Mesothelial cell of epicardium (in vitro differentiated cells): ENCODE data around the gene ERBB2. TPM values are rescaled to one million over a fixed set of nuclear protein-coding genes. Genes with fewer than 3 reads are reported as not detected.
A peak's percentile ranks its signal among the peaks of the same experiment; 100 is the strongest.
"Not testable (repeated sequence)": the region's sequence is repeated elsewhere in the genome, so short reads cannot be mapped to it uniquely, and the experiment has no call there.

Experiments
- DNase-seq, 2 experiments: peaks; one replicate each; pipeline ENCODE4 v3.0.0; 2021; ENCODE audit warnings: low spot score in 2 of 2; ENCODE audit not compliant: unreplicated experiment in 2 of 2
- H3K27ac Mint-ChIP-seq: 2 replicates; pipeline ENCODE4 v1.8.0; 2021; ENCODE audit warnings: mixed read lengths
- H3K27me3 Mint-ChIP-seq: 2 replicates; pipeline ENCODE4 v1.8.0; 2021; ENCODE audit warnings: low read depth, mixed read lengths
- H3K36me3 Mint-ChIP-seq: 2 replicates; pipeline ENCODE4 v1.8.0; 2021; ENCODE audit warnings: mixed read lengths
- H3K4me1 Mint-ChIP-seq: 2 replicates; pipeline ENCODE4 v1.8.0; 2021; ENCODE audit warnings: mixed read lengths
- H3K4me3 Mint-ChIP-seq: 2 replicates; pipeline ENCODE4 v1.8.0; 2021; ENCODE audit warnings: mild to moderate bottlenecking, moderate library complexity, mixed read lengths
- H3K9me3 Mint-ChIP-seq: 2 replicates; pipeline ENCODE4 v1.8.0; 2021; ENCODE audit warnings: mixed read lengths
- total RNA-seq: library from RNA; stranded (reverse); gene quantifications from 3 replicates; pipeline ENCODE4 v1.2.1, GENCODE V29; 2021
- TF ChIP-seq, protein P1 (sequence below): fragments of 200-600 bp; sonication (generic); IDR thresholded peaks from one replicate; pipeline ENCODE4 v1.5.0; 2021; ENCODE audit warnings: antibody characterized with exemption; ENCODE audit not compliant: unreplicated experiment

Gene ERBB2
- total RNA-seq, 1 donor from 2014 or later, result 141 TPM

DNA sequence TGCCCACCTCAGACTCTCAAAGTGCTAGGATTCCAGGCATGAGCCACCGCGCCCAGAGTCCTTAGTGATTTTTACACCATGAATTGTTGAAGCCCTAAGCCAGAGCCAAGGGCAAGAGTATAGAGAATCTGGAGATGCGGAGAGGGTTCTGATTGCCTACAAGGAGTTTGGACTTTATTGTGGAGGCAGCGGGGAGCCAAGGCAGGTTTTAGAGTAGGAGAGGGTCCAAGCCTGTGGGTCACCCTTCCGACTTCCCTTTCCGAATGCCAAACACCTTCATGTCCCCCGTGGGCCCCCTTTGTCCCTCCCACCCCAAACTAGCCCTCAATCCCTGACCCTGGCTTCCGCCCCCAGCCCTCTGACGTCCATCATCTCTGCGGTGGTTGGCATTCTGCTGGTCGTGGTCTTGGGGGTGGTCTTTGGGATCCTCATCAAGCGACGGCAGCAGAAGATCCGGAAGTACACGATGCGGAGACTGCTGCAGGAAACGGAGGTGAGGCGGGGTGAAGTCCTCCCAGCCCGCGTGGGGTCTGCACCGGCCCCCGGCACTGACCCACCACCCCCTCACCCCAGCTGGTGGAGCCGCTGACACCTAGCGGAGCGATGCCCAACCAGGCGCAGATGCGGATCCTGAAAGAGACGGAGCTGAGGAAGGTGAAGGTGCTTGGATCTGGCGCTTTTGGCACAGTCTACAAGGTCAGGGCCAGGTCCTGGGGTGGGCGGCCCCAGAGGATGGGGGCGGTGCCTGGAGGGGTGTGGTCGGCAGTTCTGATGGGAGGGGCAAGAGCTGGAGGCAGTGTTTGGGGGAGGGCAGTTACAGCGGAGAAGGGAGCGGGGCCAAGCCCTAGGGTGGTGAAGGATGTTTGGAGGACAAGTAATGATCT lies 23.3 kb downstream of the ERBB2 start:
- no peaks in the 10 kb centered on the region for H3K27me3 Mint-ChIP-seq
- H3K4me3 Mint-ChIP-seq, result no peak overlapping the region
- no peaks in the 10 kb centered on the region for H3K4me1 Mint-ChIP-seq
- H3K36me3 Mint-ChIP-seq, result peaks cover 35% of the 10 kb centered on the region
- no peaks in the 10 kb centered on the region for H3K9me3 Mint-ChIP-seq
- TF ChIP-seq, protein P1, sequence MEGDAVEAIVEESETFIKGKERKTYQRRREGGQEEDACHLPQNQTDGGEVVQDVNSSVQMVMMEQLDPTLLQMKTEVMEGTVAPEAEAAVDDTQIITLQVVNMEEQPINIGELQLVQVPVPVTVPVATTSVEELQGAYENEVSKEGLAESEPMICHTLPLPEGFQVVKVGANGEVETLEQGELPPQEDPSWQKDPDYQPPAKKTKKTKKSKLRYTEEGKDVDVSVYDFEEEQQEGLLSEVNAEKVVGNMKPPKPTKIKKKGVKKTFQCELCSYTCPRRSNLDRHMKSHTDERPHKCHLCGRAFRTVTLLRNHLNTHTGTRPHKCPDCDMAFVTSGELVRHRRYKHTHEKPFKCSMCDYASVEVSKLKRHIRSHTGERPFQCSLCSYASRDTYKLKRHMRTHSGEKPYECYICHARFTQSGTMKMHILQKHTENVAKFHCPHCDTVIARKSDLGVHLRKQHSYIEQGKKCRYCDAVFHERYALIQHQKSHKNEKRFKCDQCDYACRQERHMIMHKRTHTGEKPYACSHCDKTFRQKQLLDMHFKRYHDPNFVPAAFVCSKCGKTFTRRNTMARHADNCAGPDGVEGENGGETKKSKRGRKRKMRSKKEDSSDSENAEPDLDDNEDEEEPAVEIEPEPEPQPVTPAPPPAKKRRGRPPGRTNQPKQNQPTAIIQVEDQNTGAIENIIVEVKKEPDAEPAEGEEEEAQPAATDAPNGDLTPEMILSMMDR, result no peak
- no peak overlapping the region for H3K27ac Mint-ChIP-seq
- no peak for DNase-seq

DNA sequence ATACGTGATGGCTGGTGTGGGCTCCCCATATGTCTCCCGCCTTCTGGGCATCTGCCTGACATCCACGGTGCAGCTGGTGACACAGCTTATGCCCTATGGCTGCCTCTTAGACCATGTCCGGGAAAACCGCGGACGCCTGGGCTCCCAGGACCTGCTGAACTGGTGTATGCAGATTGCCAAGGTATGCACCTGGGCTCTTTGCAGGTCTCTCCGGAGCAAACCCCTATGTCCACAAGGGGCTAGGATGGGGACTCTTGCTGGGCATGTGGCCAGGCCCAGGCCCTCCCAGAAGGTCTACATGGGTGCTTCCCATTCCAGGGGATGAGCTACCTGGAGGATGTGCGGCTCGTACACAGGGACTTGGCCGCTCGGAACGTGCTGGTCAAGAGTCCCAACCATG lies 24.9 kb downstream of the ERBB2 start:
- DNase-seq, result no peak
- Mint-ChIP-seq H3K27me3 (no peaks in the 10 kb centered on the region), H3K4me1 (peaks cover 3% of the 10 kb centered on the region), H3K36me3 (peaks cover 31% of the 10 kb centered on the region), H3K4me3 (no peak overlapping the region), H3K27ac (no peak overlapping the region), H3K9me3 (no peaks in the 10 kb centered on the region)
- TF ChIP-seq, protein P1, result no peak

DNA sequence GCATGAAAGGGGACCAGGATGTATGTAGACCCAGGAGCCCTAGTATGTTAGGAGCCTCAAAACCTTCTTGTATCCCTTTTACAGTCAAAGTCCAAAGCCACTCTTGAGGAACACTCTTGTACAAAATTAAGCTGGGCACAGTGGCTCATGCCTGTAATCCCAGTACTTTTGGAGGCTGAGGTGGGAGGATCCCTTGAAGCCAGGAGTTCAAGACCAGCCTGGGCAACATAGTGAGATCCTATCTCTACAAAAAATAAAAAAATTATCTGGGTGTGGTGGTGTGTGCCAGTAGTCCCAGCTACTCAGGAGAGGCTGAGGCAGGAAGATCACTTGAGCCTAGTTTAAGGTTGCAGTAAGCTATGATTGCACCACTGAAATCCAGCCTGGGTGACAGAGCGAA lies 26.1 kb downstream of the ERBB2 start:
- DNase-seq, H3K9me3 Mint-ChIP-seq, H3K27me3 Mint-ChIP-seq, H3K4me3 Mint-ChIP-seq, H3K4me1 Mint-ChIP-seq: not testable (repeated sequence)
- Mint-ChIP-seq H3K36me3 (peaks cover 26% of the 10 kb centered on the region), H3K27ac (peak overlapping the region; percentile 9)

DNA sequence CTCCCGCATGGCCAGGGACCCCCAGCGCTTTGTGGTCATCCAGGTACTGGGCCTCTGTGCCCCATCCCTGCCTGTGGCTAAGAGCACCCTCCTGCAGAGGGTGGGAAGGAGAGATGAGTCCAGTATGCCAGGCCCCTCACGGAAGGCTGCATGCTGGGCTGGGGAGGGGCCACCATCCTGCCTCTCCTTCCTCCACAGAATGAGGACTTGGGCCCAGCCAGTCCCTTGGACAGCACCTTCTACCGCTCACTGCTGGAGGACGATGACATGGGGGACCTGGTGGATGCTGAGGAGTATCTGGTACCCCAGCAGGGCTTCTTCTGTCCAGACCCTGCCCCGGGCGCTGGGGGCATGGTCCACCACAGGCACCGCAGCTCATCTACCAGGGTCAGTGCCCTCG lies 26.8 kb downstream of the ERBB2 start:
- Mint-ChIP-seq H3K27me3 (no peaks in the 10 kb centered on the region), H3K4me1 (peaks cover 5% of the 10 kb centered on the region), H3K27ac (no peak overlapping the region), H3K4me3 (no peak overlapping the region), H3K9me3 (no peaks in the 10 kb centered on the region), H3K36me3 (peaks cover 24% of the 10 kb centered on the region)
- DNase-seq, result no peak
- TF ChIP-seq, protein P1, result no peak

DNA sequence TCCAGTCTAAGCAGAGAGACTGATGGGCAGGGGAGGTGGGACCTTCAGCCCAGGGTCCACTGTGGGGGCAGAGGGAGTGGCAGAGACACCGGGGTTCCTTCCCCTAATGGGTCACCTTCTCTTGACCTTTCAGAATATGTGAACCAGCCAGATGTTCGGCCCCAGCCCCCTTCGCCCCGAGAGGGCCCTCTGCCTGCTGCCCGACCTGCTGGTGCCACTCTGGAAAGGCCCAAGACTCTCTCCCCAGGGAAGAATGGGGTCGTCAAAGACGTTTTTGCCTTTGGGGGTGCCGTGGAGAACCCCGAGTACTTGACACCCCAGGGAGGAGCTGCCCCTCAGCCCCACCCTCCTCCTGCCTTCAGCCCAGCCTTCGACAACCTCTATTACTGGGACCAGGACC lies 27.7 kb downstream of the ERBB2 start:
- peaks cover 23% of the 10 kb centered on the region for H3K36me3 Mint-ChIP-seq
- TF ChIP-seq, protein P1, result no peak
- no peak overlapping the region for H3K4me3 Mint-ChIP-seq
- no peaks in the 10 kb centered on the region for H3K9me3 Mint-ChIP-seq
- H3K4me1 Mint-ChIP-seq, result peaks cover 5% of the 10 kb centered on the region
- no peaks in the 10 kb centered on the region for H3K27me3 Mint-ChIP-seq
- no peak overlapping the region for H3K27ac Mint-ChIP-seq
- no peak for DNase-seq

DNA sequence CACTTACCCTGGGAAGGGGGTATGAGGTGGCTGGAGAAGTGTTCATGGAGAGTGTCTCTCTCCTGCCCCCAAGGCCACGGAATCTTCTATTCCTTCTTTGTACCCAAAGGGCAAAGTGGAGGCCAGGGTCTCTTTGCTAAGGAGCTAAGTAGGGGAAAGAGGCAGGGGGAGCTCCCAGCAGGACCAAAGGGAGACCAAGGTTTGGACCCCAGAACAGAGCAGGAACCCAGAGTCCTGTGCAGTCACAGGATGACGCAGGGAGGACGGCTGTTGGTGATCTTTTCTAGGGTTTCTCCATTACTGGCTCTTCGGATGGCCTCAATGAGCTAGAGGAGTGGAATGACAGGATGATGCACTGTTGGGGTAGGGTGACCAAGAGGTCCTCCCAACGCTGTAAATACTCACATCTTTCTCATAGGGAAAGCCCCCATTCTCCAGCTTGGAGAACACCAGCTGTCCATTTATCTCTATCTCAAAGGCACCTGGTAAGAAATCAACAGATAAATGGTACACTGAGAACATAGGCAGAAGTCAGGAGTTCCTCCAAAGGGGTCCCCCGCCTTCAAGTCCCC lies 29.5 kb downstream of the ERBB2 start:
- peak overlapping the region; percentile 87 for H3K4me3 Mint-ChIP-seq
- H3K27me3 Mint-ChIP-seq, result no peaks in the 10 kb centered on the region
- no peaks in the 10 kb centered on the region for H3K9me3 Mint-ChIP-seq
- H3K36me3 Mint-ChIP-seq, result peaks cover 14% of the 10 kb centered on the region
- H3K4me1 Mint-ChIP-seq, result peaks cover 5% of the 10 kb centered on the region
- H3K27ac Mint-ChIP-seq, result peak overlapping the region; percentile 94
- DNase-seq, result no peak
- TF ChIP-seq, protein P1, result no peak
